HL-60/S4 treated with retinoic acid at 250 ng/mL for 4 days and 3 days (cell line): ENCODE data around the gene SCML2.
"Not testable (repeated sequence)": the region's sequence is repeated elsewhere in the genome, so short reads cannot be mapped to it uniquely, and the experiment has no call there.

Source experiments
- in situ Hi-C: fragments of 300-500 bp; cut with MboI; formaldehyde crosslinking; loops from 2 replicates; pipeline ENCODE4 v1.7.0; 2022; ENCODE audit warnings: low sequenced_read_pairs

Gene SCML2

DNA sequence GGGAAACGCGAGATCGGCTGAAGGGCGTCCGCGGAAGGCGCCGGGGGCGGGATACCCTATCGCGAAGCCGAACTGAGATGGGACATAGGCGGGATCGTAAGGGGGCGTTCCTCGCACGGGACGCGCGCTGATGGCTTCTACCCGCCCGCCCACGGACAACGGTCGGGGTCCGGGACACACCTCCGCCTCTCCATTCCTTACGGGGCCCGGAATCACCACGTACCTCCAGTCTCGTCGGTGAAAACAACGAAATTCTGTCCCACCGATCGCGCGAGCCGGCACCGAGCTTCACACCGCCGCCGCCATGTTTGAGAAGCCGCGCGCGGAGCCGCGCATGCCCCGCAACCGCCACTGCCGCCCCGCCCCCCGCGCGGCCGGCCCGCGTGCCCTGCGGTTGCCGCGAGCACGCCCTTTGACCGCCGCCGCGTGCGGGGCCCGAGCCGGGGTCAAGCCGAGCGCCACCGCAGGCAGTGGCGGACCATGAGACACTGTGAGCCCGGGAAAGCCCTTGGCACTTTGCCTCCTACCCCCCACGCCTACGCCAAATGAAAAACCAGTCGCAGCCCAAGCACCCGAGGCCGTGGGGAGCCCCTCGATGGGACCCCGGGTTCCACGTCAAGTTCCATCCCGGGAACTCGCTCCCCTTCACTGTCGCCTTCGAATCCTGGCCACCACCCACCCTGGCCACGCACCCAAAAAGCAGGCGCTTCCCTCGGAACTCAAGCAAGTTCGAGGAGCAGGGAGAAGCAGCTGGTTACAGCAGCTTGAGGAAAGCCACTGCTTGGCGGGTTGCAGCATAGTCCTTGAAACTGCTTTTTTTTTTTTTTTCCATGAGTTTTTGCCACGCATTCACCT is at the start of gene SCML2:
Gene SCML2 (minus strand): TSS at position 320 of the 855 bp plus-strand sequence. CDS start 20,617 bp downstream, outside the sequence.
- in situ Hi-C loops, result no loop called here

DNA sequence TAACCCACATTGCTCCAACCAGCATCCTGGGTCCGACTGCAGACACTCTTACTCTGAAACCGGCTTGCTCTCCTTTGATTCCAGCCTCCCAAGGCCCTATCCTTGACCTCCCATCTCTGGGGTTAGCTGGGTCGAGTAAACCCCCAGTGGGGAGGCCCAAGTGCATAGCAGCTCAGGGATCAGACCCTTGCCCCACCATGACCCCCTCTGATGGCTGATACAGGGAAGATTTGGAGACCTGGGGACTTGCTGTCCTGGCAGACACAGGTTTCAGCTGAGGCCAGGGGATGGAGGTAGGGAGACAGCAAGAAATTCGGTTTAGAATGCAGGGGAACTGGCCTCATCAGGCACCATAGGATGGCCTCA is 47.3 kb upstream of the SCML2 start:
- in situ Hi-C loops, result no loop called here

DNA sequence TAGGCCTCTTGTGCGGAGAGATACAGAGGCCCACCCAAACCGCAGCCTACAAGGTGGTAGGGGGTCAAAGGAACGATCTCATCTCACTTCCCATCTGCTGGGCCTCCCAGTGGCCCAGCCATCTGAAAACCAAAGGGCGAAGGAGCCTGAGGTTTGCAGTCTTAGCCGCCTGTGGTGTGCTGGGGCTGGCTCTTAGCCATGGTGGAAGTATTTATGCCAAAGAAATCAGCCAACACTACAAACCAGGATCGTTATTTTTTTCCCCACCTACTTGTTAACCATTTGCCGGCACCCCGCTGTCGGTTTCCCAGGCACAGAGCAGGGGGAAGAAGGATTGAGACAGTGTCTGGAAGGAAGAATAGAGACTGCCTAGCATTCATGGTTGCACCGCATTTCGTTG is 40.0 kb upstream of the SCML2 start:
- in situ Hi-C loops, result loop anchor here (10.0 to 25.0 kb wide), 3 partner anchors 518 to 940 kb away; no protein-coding TSS in a partner anchor

DNA sequence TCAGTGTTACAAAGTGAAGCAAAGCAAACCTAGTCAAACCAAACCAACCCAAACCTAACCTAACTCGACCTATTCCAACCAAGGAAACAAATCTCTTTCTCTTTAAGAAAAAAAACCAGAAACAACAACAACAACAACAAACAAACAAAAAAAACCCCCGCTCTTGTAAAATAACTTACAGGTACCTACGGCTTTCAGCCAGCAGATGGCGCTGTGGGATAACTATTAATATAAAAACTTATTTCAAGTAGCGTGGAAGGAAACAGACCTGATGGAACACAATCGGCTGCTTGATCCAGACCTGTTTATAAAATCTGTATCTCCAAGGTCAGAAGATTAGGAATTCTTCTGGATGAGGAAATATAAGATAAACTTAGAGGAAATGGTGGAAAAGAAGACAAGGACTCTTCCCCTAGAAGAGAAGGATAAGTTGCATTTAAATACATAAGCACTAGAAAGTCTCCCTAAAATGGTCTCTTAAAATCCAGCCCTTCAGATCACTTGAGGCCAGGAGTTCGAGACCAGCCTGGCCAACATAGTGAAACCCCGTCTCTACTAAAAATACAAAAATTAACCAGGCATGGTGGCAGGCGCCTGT is 36.6 kb upstream of the SCML2 start:
- in situ Hi-C loops, result loop anchor here (10.0 to 25.0 kb wide), 3 partner anchors 521 to 944 kb away; no protein-coding TSS in a partner anchor

GRCh38 chrX:18389966-18390365 is 35.5 kb upstream of the SCML2 start:
- in situ Hi-C loops, result loop anchor here (10.0 to 25.0 kb wide), 3 partner anchors 522 to 945 kb away; no protein-coding TSS in a partner anchor

DNA sequence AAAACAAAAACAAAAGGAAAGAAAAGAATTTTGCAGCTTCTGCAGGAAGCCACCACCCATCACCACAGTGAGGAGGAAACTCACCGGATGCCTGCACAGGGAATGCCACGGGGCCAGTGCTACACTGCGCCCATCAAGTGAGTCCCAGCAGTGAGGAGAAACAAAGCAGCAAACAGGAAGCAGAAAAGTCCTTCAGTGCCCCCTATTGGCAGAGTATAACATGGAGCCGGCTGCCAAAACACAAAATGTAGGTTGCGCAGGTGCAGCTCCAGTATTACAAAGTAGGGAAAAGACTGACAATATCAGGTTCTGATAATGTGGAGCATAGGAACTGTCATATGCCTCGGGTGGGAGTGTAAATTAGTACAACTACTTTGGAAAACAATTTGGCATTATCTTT is 23.3 kb upstream of the SCML2 start:
- in situ Hi-C loops, result loop anchor here (25.0 kb wide), 2 partner anchors 535 to 590 kb away; no protein-coding TSS in a partner anchor

- in situ Hi-C loops, result loop anchor here (25.0 kb wide), 2 partner anchors 537 to 588 kb away; no protein-coding TSS in a partner anchor
Measured at GRCh38 chrX:18375131-18375805, 20.8 kb upstream of the SCML2 start.

- in situ Hi-C loops, result not testable (repeated sequence)
Measured at GRCh38 chrX:18369096-18369495, 14.6 kb upstream of the SCML2 start.

- in situ Hi-C loops, result no loop called here
Measured at GRCh38 chrX:18368402-18368801, 13.9 kb upstream of the SCML2 start.

DNA sequence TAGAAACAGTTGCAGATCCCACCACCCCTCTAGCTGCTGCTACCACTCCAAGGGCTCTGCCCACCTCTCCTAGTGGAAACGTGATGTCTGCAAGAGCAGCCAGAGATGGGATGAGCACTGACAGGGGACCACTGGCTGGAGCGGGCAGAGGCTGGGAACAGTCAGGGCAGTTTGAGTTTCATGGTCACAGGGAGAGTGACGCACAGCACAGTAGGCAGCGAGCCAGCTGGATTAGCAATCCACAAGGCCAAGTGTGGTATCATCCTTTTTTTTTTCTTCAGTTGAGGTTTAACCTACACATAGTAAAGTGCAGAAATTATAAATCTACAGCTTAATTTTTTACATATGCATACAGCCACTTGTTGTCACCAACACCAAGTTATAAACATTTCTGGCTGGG is 6.4 kb upstream of the SCML2 start:
- in situ Hi-C loops, result no loop called here

DNA sequence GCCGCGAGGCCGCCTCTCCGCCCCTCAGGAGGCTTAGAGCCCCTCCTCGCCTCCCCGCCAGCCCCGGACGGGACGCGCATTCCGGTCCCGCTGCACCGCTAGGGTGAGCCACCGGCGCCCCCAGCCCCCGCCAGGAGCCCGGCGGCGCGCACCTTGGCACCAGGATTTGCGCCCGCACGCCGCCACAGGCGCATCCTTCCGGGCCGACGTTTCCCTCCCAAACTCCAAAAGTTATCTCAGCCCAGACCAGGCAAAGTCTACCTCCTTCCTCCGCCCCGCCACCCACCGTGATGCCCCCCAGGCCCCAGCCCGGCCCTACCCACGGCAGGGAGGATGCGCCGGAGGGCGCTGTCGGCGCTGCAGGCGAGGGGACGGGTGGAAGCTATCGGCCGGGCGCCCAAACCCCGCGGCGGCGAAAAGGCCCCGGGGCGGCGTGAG is 538 bp downstream of the SCML2 start:
- in situ Hi-C loops, result no loop called here

- in situ Hi-C loops, result no loop called here
Measured at GRCh38 chrX:18351784-18352183, 2.7 kb downstream of the SCML2 start.

DNA sequence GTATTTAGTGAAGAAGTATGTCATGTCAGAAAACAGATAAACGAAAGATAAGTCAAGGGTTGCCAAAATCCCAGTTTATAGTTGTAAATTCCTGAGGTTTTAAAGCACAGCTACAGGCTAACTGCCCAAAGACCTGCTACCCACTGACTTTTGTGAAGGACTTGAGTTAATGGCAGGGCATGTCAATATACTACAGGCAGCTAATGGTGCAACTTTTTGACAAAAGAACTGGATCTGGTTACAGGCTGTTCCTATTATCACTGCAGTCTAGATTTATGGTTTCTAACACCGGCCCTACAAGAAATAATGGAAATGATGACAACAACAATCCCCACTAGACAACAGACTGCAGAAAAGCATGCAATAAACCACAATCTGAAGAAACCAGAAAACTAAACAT is 6.4 kb downstream of the SCML2 start:
- in situ Hi-C loops, result no loop called here

GRCh38 chrX:18309401-18309800 is 45.1 kb downstream of the SCML2 start:
- in situ Hi-C loops, result no loop called here

DNA sequence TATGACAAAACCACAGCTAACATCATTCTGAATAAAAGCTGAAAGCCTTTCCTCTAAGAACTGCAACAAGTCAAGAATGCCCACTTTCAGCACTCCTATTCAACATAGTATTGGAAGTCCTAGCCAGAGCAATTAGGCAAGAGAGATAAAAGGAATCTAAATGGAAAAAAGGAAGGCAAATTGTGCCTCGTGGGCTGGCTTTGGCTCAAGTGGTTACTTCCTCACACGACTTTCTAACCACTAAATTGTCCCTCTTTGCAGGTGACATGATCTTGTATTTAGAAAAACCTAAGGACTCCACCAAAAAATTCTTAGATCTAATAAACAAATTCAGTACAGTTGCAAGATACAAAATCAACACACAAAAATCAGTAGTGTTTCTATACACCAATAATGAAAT is 57.2 kb downstream of the SCML2 start:
- in situ Hi-C loops, result no loop called here

DNA sequence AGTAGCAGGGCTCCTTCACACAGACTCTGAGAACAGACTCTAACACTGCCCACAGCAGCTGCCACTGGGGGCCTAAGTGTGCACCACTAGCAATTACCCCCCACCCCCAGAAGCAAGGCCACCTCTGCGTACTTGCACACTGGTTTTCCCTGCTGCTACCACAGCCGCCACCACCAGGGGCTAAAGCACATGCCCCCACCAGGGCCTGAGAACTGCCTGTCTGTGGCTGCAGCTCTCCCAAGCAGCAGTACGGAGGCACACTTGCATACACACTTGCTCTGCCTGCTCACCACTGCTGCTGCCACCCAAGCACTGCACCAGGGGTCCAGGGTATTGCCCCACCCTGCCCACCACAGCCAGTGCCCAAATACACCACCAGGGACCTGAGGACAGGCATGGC is 59.6 kb downstream of the SCML2 start:
- in situ Hi-C loops, result no loop called here

DNA sequence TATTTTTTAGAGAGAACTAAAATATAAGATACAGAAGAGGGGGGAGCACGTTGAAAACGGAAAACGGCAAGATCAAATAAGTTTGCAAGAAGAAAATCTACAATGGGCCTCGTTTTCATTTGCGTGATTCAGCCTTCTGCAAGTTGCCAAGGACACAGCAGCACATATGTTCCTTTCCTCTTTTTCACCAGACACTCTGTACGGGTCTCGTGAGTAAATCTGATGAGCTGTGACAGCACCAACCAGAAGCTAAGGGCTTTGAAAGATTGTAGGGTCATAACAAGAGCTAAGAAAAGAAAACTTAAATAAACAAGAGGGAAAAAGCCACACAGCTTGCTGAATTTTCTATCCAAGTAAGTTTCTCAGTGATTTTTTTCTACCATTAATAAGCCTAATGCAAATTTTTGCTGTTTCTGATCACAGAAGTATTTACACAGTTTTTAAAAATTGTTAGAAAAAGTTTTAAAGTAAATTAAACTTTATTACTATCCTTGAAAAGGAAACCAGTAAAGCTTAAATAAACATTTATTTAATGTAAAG is 63.4 kb downstream of the SCML2 start:
- in situ Hi-C loops, result no loop called here

- in situ Hi-C loops, result no loop called here
Measured at GRCh38 chrX:18290200-18290599, 64.3 kb downstream of the SCML2 start.

DNA sequence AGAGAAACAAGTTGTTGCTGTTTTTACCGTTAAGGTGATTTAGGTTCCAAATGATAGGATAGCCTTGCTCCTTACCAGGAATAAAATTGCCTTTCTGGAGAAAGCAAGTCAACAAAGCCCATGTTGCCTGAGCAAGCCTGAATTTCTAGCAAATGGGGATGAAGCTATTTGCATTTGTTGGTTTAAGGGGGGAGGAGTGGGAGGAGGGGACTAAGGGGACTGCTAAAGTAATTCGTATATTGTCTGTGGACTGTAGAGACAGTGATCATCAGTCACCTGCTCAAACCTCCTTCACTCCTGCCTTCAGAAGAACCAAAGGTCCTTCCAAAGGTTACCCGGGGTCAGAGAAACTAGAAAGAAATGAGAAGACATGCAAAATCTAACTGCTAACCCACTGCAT is 65.8 kb downstream of the SCML2 start:
- in situ Hi-C loops, result no loop called here

GRCh38 chrX:18286322-18286831 is 68.1 kb downstream of the SCML2 start:
- in situ Hi-C loops, result no loop called here

GRCh38 chrX:18278449-18278848 is 76.0 kb downstream of the SCML2 start:
- in situ Hi-C loops, result no loop called here
